Glutamatergic neuron (in vitro differentiated cells): ENCODE results near the gene POMT1. TPM values are rescaled to one million over a fixed set of nuclear protein-coding genes. Genes with fewer than 3 reads are reported as not detected.

Source experiments
- DNase-seq: peaks from one replicate; pipeline ENCODE4 v3.0.0; 2022
- H3K27ac Mint-ChIP-seq: one replicate; pipeline ENCODE4 v1.8.0; 2020; ENCODE audit warnings: mild to moderate bottlenecking, mixed read lengths, inconsistent platforms; ENCODE audit not compliant: unreplicated experiment
- H3K27me3 Mint-ChIP-seq: one replicate; pipeline ENCODE4 v1.8.0; 2020; ENCODE audit warnings: mild to moderate bottlenecking, moderate library complexity, mixed read lengths, inconsistent platforms; ENCODE audit not compliant: unreplicated experiment
- H3K36me3 Mint-ChIP-seq: one replicate; pipeline ENCODE4 v1.8.0; 2020; ENCODE audit warnings: mild to moderate bottlenecking, mixed read lengths, inconsistent platforms; ENCODE audit not compliant: unreplicated experiment
- H3K4me1 Mint-ChIP-seq: one replicate; pipeline ENCODE4 v1.8.0; 2020; ENCODE audit warnings: mild to moderate bottlenecking, low read depth, mixed read lengths, inconsistent platforms; ENCODE audit not compliant: unreplicated experiment
- H3K4me3 Mint-ChIP-seq: one replicate; pipeline ENCODE4 v1.8.0; 2020; ENCODE audit warnings: mild to moderate bottlenecking, mixed read lengths, inconsistent platforms; ENCODE audit not compliant: unreplicated experiment
- H3K9me3 Mint-ChIP-seq: one replicate; pipeline ENCODE4 v1.8.0; 2020; ENCODE audit warnings: mild to moderate bottlenecking, moderate library complexity, mixed read lengths, inconsistent platforms; ENCODE audit not compliant: unreplicated experiment
- total RNA-seq: library from RNA; stranded (reverse); fragmentation: NEBNext Ultra II Directional; extraction: Animal tissue kit (Norgen Biotek cat#: 25700); gene quantifications from one replicate; pipeline ENCODE4 v1.2.1, GENCODE V29; 2021; ENCODE audit not compliant: unreplicated experiment
- TF ChIP-seq, protein P1 (sequence below): fragments of 200-600 bp; sonication (generic); IDR thresholded peaks from one replicate; pipeline ENCODE4 v1.5.0; 2021; ENCODE audit not compliant: partially characterized antibody, unreplicated experiment

POMT1 gene
- total RNA-seq, 1 donor from 2014 or later: 108 TPM

DNA sequence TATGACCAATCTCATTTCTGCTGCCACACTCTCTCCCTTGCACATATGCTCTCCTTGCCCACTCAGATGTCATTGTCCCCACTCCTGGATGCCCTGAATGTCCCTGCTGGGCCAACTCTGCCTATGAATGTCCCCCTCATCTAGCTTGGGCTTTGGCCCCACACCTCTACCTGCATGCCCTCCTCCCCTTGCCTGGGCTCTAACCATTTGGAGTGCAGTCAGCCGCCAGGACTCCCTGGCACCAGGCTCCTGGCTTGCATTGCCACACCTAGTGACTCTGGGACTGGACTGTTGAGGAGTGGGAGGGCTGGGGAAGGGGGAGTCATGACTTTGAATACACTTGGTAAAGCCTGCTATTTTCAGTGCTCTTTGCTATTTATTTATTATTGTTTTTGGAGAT is 41.6 kb upstream of the POMT1 start:
- Mint-ChIP-seq H3K36me3 (peaks cover 10% of the 10 kb centered on the region), H3K27me3 (peaks cover 6% of the 10 kb centered on the region), H3K4me3 (no peak overlapping the region), H3K9me3 (peaks cover 17% of the 10 kb centered on the region), H3K27ac (no peak overlapping the region), H3K4me1 (peaks cover 8% of the 10 kb centered on the region)
- TF ChIP-seq, protein P1, sequence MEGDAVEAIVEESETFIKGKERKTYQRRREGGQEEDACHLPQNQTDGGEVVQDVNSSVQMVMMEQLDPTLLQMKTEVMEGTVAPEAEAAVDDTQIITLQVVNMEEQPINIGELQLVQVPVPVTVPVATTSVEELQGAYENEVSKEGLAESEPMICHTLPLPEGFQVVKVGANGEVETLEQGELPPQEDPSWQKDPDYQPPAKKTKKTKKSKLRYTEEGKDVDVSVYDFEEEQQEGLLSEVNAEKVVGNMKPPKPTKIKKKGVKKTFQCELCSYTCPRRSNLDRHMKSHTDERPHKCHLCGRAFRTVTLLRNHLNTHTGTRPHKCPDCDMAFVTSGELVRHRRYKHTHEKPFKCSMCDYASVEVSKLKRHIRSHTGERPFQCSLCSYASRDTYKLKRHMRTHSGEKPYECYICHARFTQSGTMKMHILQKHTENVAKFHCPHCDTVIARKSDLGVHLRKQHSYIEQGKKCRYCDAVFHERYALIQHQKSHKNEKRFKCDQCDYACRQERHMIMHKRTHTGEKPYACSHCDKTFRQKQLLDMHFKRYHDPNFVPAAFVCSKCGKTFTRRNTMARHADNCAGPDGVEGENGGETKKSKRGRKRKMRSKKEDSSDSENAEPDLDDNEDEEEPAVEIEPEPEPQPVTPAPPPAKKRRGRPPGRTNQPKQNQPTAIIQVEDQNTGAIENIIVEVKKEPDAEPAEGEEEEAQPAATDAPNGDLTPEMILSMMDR: no peak
- DNase-seq: no peak

DNA sequence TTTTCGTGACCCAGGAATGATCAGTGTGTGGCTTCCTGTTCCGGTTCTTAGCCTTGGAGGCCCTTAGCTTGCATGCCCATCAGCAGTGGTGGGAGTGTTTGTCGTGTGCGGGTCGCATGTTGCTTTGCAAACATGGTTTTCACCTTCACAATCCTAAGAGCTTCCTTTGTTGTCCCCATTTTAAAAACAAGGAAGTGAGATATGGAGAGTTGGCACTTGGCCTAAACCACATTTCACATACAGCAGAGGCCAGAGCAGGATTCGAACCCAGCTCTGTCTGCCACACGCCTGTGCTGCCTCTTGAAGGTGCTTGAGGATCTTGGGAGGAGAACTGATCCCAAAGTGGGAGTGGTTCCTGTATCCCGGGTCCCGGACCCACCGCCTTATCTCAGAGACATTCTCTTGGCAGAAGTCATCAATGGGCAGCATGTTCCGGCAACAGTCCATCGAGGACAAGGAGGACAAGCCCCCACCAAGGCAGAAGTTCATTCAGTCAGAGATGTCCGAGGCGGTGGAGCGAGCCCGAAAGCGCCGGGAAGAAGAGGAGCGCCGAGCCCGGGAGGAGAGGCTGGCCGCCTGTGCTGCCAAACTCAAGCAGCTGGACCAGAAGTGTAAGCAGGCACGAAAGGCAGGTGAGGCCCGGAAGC is 38.2 kb upstream of the POMT1 start:
- H3K36me3 Mint-ChIP-seq: peaks cover 6% of the 10 kb centered on the region
- no peaks in the 10 kb centered on the region for H3K27me3 Mint-ChIP-seq
- no peak overlapping the region for H3K4me3 Mint-ChIP-seq
- DNase-seq: no peak
- peaks cover 9% of the 10 kb centered on the region for H3K9me3 Mint-ChIP-seq
- no peak overlapping the region for H3K27ac Mint-ChIP-seq
- H3K4me1 Mint-ChIP-seq: peaks cover 12% of the 10 kb centered on the region
- TF ChIP-seq, protein P1: no peak

- H3K27me3 Mint-ChIP-seq: peaks cover 4% of the 10 kb centered on the region
- H3K9me3 Mint-ChIP-seq: peaks cover 12% of the 10 kb centered on the region
- H3K36me3 Mint-ChIP-seq: peaks cover 11% of the 10 kb centered on the region
Observed at GRCh38 chr9:131465401-131465800, 37.3 kb upstream of the POMT1 start.

DNA sequence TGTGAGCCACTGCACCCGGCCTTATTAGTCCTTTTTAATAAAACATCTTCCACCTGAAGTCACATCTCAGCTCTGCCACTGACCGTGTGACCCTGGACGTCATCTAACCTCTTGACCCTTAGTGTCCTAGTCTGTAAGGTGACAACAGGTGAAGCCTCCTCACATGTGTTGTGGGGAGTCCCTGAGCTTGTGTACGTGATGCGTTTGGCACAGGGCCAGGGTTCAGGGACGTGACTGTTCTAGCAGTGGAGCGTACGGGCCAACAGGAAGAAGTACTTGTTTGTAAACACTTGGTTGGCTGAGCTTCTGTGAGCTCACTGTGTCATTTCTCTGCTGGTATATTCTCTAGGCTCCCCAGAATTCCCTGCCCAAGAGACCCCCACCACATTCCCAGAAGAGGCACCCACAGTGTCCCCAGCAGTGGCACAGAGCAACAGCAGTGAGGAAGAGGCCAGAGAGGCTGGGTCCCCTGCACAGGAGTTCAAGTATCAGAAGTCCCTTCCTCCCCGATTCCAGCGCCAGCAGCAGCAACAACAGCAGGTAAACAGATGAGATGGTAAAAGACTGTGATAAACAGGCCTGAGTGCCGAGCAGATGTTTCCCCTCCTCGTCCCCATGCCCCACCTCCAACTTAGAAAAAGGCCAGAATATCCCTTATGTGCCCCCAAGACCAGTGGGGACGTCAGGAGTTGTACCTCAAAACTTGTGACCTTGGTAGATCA is 35.3 kb upstream of the POMT1 start:
- Mint-ChIP-seq H3K4me3 (no peak overlapping the region), H3K27ac (peak overlapping the region; percentile 28), H3K36me3 (peaks cover 11% of the 10 kb centered on the region), H3K9me3 (peaks cover 10% of the 10 kb centered on the region), H3K4me1 (peaks cover 17% of the 10 kb centered on the region), H3K27me3 (peaks cover 5% of the 10 kb centered on the region)
- no peak for DNase-seq
- TF ChIP-seq, protein P1: no peak

More at GRCh38 chr9:131465401-131465800, 37.3 kb upstream of the POMT1 start:
- Mint-ChIP-seq H3K27ac (no peak overlapping the region), H3K4me1 (peaks cover 17% of the 10 kb centered on the region), H3K4me3 (no peak overlapping the region)
- TF ChIP-seq, protein P1: no peak
- no peak for DNase-seq

DNA sequence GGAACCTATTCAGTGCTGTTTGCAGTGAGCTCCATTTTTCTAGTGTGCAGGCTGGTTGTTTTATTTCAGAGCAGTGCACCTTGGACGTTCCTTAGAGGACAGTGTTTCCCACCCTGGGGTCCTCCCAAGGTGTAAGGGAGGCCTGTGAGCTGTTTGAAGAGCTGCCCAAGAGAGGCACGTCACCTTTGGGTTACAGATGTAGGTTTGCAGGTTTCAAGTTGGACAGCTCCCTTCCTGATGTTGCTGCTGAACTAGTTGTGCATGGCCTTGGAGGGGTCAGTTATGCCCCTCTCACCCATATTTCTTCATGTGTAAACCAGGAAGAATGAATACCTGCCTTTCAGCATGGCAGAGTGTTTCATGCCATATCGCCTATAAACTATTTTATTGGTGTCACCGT is 34.7 kb upstream of the POMT1 start:
- Mint-ChIP-seq H3K36me3 (peaks cover 11% of the 10 kb centered on the region), H3K9me3 (peaks cover 10% of the 10 kb centered on the region), H3K4me1 (peaks cover 15% of the 10 kb centered on the region), H3K4me3 (no peak overlapping the region), H3K27me3 (peaks cover 5% of the 10 kb centered on the region), H3K27ac (no peak overlapping the region)
- TF ChIP-seq, protein P1: no peak
- no peak for DNase-seq
